A673 (cell line): Measurements from ENCODE around the gene KIAA1549. TPM values are rescaled to one million over a fixed set of nuclear protein-coding genes. Genes with fewer than 3 reads are reported as not detected.

Experiments
- BruUV-seq: library from RNA; stranded (reverse); fragments of 400-500 nt; replicated peaks from 2 replicates; lab custom pipeline; 2021; lab: Mats Ljungman, UMichigan
- CTCF ChIA-PET: fragments of 300-600 bp; sonication (Branson Sonifier 250); formaldehyde crosslinking; loops from one replicate; lab custom pipeline; 2022; ENCODE audit warnings: antibody characterized with exemption; lab: Charles Lee
- POLR2A ChIA-PET: fragments of 300-600 bp; sonication (Branson Sonifier 250); formaldehyde crosslinking; loops from one replicate; lab custom pipeline; 2022; ENCODE audit warnings: antibody characterized with exemption; ENCODE audit not compliant: low non-redundant PET; lab: Charles Lee
- DNase-seq: peaks from one replicate; pipeline ENCODE4 v3.0.0-alpha.2; 2015; ENCODE audit warnings: low spot score
- H3K27ac ChIP-seq: fragments of 200-600 bp; sonication (generic); 2 replicates; pipeline ENCODE4 v1.5.1; 2016; ENCODE audit warnings: mixed run types, low read depth, mild to moderate bottlenecking, mixed read lengths, antibody characterized with exemption, low read length; ENCODE audit not compliant: poor library complexity, severe bottlenecking
- H3K27me3 ChIP-seq: fragments of 200-600 bp; sonication (generic); replicated peaks from 2 replicates; pipeline ENCODE4 v1.6.1; 2017; ENCODE audit warnings: mixed run types, low read depth, mild to moderate bottlenecking, mixed read lengths, antibody characterized with exemption, low read length; ENCODE audit not compliant: insufficient read depth, poor library complexity
- H3K36me3 ChIP-seq: fragments of 200-600 bp; sonication (generic); 2 replicates; pipeline ENCODE4 v1.6.1; 2016; ENCODE audit warnings: mixed run types, mild to moderate bottlenecking, mixed read lengths, antibody characterized with exemption, low read length; ENCODE audit not compliant: insufficient read depth, poor library complexity, severe bottlenecking
- H3K4me1 ChIP-seq: fragments of 200-600 bp; sonication (generic); 2 replicates; pipeline ENCODE4 v1.6.1; 2017; ENCODE audit warnings: mixed run types, mild to moderate bottlenecking, mixed read lengths, antibody characterized with exemption, low read length; ENCODE audit not compliant: insufficient read depth, poor library complexity, severe bottlenecking
- H3K4me3 ChIP-seq: fragments of 200-600 bp; sonication (generic); 2 replicates; pipeline ENCODE4 v1.5.1; 2016; ENCODE audit warnings: low read depth, mixed run types, mild to moderate bottlenecking, mixed read lengths, low read length; ENCODE audit not compliant: poor library complexity, severe bottlenecking
- H3K9me3 ChIP-seq: fragments of 200-600 bp; sonication (generic); 2 replicates; pipeline ENCODE4 v1.6.1; 2016; ENCODE audit warnings: mixed run types, low read depth, mild to moderate bottlenecking, mixed read lengths, antibody characterized with exemption, low read length; ENCODE audit not compliant: poor library complexity, severe bottlenecking
- EZH2 ChIP-seq: fragments of 200-600 bp; sonication (generic); IDR thresholded peaks from 2 replicates; pipeline ENCODE4 v1.6.1; 2017; ENCODE audit warnings: borderline replicate concordance, low read depth, mild to moderate bottlenecking, mixed read lengths, antibody characterized with exemption, low read length; ENCODE audit not compliant: poor library complexity, severe bottlenecking
- intact Hi-C: fragments of 100-400 bp; cut with micrococcal nuclease; formaldehyde crosslinking; loops from one replicate; pipeline ENCODE4 v1.10.0; 2022; ENCODE audit not compliant: unreplicated experiment
- total RNA-seq: library from RNA; stranded (reverse); gene quantifications from 2 replicates; pipeline ENCODE4 v1.2.3, GENCODE V29; 2021
- TF ChIP-seq, protein P1 (sequence below): fragments of 300-800, 200-600 bp; sonication (generic); conservative IDR thresholded peaks from 2 replicates; pipeline ENCODE4 v1.5.1; 2017; ENCODE audit warnings: low read depth, mild to moderate bottlenecking, antibody characterized with exemption, low read length, moderate library complexity, mixed read lengths

KIAA1549 gene
- total RNA-seq, 1 experiment from 2014 or later = 2.5 TPM

GRCh38 chr7:138957217-138957616 lies 24.0 kb downstream of the KIAA1549 start:
- POLR2A ChIA-PET = no interaction called here
- Histone ChIP-seq H3K27me3 (no peaks in the 10 kb centered on the region), H3K27ac (no peak overlapping the region), H3K36me3 (no peaks in the 10 kb centered on the region), H3K4me1 (no peaks in the 10 kb centered on the region), H3K9me3 (no peaks in the 10 kb centered on the region), H3K4me3 (no peak overlapping the region)
- CTCF ChIA-PET = no interaction called here
- TF ChIP-seq EZH2 = no peak
- TF ChIP-seq, protein P1, sequence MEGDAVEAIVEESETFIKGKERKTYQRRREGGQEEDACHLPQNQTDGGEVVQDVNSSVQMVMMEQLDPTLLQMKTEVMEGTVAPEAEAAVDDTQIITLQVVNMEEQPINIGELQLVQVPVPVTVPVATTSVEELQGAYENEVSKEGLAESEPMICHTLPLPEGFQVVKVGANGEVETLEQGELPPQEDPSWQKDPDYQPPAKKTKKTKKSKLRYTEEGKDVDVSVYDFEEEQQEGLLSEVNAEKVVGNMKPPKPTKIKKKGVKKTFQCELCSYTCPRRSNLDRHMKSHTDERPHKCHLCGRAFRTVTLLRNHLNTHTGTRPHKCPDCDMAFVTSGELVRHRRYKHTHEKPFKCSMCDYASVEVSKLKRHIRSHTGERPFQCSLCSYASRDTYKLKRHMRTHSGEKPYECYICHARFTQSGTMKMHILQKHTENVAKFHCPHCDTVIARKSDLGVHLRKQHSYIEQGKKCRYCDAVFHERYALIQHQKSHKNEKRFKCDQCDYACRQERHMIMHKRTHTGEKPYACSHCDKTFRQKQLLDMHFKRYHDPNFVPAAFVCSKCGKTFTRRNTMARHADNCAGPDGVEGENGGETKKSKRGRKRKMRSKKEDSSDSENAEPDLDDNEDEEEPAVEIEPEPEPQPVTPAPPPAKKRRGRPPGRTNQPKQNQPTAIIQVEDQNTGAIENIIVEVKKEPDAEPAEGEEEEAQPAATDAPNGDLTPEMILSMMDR = no peak
- BruUV-seq = no TSS peak
- no peak for DNase-seq
- intact Hi-C loops = no loop called here

- CTCF ChIA-PET = no interaction called here
- intact Hi-C loops = no loop called here
- Histone ChIP-seq H3K4me1 (no peaks in the 10 kb centered on the region), H3K4me3 (no peak overlapping the region), H3K9me3 (no peaks in the 10 kb centered on the region), H3K36me3 (no peaks in the 10 kb centered on the region), H3K27me3 (no peaks in the 10 kb centered on the region), H3K27ac (no peak overlapping the region)
- POLR2A ChIA-PET = no interaction called here
- no peak for DNase-seq
- no TSS peak for BruUV-seq
- TF ChIP-seq, protein P1 = no peak
- no peak for TF ChIP-seq EZH2
These were observed 26.4 kb downstream of the KIAA1549 start for GRCh38 chr7:138954545-138955475.

- intact Hi-C loops = no loop called here
- no TSS peak for BruUV-seq
- H3K36me3 ChIP-seq = no peaks in the 10 kb centered on the region
- ChIA-PET CTCF (no interaction called here), POLR2A (no interaction called here)
- H3K27me3 ChIP-seq = no peaks in the 10 kb centered on the region
- no peaks in the 10 kb centered on the region for H3K9me3 ChIP-seq
- no peak overlapping the region for H3K27ac ChIP-seq
- no peak for TF ChIP-seq EZH2
- TF ChIP-seq, protein P1 = no peak
- H3K4me3 ChIP-seq = no peak overlapping the region
- no peak for DNase-seq
- H3K4me1 ChIP-seq = no peaks in the 10 kb centered on the region
These were observed 28.4 kb downstream of the KIAA1549 start for GRCh38 chr7:138952791-138953190.
